ENCODE results near the gene CEP20.
"Not testable (repeated sequence)": the region's sequence is repeated elsewhere in the genome, so short reads cannot be mapped to it uniquely, and the experiment has no call there.

CEP20 gene

GRCh38 chr16:15888072-15888976, at the start of gene CEP20:
Gene CEP20, minus strand, starts transcription at chr16:15888603. Its CDS starts 18 bp downstream, at chr16:15888585.
- in situ Hi-C loops (cut with HindIII; ENCODE audit: low sequenced_read_pairs): loop anchor here (25.0 kb wide), 1 partner anchor 99 kb away; no protein-coding TSS in a partner anchor

DNA sequence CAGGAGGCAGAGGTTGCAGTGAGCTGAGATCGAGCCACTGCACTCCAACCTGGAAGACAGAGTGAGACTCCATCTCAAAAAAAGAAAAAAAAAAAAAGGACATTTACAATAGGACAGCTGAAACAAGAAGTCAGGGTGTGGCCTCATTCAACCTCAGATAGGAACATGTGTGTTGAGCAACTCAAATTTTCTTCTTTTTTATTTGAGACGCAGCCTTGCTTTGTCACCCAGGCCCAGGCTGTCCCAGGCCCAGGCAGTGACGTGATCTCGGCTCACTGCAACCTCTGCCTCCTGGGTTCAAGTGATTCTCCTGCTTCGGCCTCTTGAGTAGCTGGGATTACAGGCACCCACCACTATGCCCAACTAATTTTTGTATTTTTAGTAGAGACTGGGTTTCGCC, 48.4 kb upstream of the CEP20 start:
- in situ Hi-C loops (cut with HindIII; ENCODE audit: low sequenced_read_pairs): not testable (repeated sequence)

DNA sequence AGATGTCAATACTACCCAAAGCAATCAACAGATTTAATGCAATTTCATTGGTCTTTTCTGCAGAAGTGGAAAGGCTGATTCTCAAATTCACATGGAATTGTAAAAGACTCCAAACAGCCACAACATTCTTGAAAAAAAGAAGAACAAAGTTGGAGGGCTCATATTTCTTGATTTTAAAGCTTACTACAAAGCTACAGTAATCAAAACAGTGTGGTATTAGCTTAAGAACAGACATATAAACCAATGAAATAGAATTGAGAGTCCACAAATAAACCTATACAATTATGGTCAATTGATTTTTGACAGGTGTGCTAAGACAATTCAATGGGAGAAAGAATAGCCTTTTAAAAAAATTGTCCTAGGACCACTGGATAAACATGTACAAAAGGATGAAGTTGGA, 46.6 kb upstream of the CEP20 start:
- in situ Hi-C loops (cut with HindIII; ENCODE audit: low sequenced_read_pairs): no loop called here

DNA sequence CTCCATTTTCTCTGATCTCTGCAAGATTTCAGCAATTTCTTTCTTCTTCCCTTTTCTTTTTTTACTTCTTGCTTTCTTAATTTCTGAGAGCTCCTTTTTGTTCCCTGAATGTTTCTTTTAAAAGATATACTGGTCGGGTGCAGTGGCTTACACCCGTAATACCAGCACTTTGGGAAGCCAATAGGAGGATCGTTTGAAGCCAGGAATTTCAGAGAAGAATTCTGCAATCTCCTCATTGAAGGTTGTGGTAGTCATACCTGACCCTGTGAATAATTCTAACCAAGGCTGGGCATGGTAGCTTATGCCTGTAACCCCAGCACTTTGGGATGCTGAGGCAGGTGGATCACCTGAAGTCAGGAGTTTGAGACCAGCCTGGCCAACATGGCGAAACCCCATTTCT, 45.4 kb upstream of the CEP20 start:
- in situ Hi-C loops (cut with HindIII; ENCODE audit: low sequenced_read_pairs): no loop called here

GRCh38 chr16:15932939-15933338, 44.5 kb upstream of the CEP20 start:
- in situ Hi-C loops (cut with HindIII; ENCODE audit: low sequenced_read_pairs): no loop called here

- in situ Hi-C loops (cut with HindIII; ENCODE audit: low sequenced_read_pairs): no loop called here
Measured at GRCh38 chr16:15928261-15929104, 40.1 kb upstream of the CEP20 start.

DNA sequence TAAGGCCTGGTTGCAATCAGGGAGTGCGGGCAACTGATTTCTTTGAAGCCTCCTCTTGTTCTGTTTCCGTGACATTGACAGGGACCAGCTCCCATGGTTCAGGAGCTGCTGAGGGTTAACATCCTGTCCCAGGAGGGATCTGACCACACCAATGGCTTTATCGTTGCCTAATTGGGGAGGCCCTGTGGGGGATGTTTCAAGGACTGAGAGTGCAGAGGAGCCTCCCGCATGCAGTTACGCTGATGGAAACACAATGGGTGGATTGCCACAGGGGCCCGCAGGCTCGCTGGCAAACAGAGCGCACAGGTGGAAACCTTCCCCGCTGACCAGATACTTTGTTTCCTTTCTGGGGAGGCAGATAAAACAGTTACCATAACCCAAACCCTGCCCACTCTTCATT, 37.2 kb upstream of the CEP20 start:
- in situ Hi-C loops (cut with HindIII; ENCODE audit: low sequenced_read_pairs): no loop called here

GRCh38 chr16:15924996-15925395, 36.6 kb upstream of the CEP20 start:
- in situ Hi-C loops (cut with HindIII; ENCODE audit: low sequenced_read_pairs): no loop called here

GRCh38 chr16:15919331-15919730, 30.9 kb upstream of the CEP20 start:
- in situ Hi-C loops (cut with HindIII; ENCODE audit: low sequenced_read_pairs): no loop called here

GRCh38 chr16:15918314-15918713, 29.9 kb upstream of the CEP20 start:
- in situ Hi-C loops (cut with HindIII; ENCODE audit: low sequenced_read_pairs): not testable (repeated sequence)

GRCh38 chr16:15916323-15916722, 27.9 kb upstream of the CEP20 start:
- in situ Hi-C loops (cut with HindIII; ENCODE audit: low sequenced_read_pairs): no loop called here

DNA sequence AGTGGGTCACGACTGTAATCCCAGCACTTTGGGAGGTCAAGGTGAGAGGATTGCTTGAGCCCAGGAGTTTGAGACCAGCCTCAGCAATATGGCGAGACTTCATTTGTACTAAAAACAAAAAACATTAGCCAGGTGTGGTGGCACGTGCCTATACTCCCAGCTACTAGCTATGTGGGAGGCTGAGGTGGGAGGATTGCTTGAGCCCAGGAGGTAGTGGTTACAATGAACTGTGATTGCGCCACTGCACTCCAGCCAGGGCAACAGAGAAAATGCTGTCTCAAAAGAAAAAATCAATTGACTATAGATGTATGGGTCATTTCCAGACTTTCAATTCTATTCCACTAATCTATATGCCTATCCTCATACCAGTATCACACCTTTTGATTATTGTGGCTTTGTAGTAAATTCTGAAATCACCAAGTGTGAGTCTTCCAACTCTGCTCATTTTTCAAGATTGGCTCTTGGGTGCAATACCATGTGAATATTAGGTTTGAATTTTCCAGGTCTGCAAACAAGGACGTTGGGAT, 27.2 kb upstream of the CEP20 start:
- in situ Hi-C loops (cut with HindIII; ENCODE audit: low sequenced_read_pairs): no loop called here

DNA sequence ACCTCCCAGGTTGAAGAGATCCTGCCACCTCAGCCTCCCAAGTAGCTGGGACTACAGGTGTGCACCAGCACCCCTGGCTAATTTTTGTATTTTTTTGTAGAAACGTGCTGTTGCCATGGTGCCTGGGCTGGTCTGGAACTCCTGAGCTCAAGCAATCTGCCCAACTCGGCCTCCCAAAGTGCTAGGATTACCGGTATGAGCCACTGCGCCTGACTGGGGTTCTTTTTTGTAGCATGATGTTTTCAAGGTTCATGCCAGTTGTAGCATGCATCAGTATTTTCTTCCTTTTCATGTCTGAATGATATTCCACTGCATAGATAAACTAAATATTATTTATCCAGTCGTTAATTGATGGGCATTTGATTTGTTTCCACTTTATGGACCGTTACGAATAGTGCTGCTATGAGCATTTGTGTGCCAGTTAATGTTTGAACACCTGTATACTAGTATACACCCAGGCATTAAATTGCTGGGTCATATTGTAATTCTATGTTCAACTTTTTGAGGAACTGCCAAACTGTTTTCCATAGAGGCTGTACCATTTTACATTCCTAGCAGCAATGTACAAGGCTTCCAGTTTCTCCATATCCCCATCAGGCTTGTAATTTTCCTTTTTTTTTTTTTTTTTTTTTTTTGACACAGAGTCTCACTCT, 24.8 kb upstream of the CEP20 start:
- in situ Hi-C loops (cut with HindIII; ENCODE audit: low sequenced_read_pairs): no loop called here

DNA sequence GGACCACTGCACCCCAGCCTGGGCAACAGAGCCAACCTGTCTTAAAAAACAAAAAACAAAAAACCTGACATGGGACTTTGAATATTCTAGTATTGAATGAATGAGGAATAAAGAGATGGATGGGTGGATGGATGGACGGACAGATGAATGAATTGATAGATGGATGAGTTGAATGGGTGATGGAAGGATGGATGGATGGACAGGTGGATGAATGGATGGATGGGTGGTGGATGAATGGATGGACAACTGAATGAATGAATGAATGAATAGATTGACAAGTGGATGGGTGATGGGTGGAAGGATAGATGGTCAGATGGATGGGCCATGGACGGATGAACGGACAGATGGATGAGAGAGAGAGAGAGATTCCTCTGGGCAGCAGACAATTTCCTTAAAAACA, 22.8 kb upstream of the CEP20 start:
- in situ Hi-C loops (cut with HindIII; ENCODE audit: low sequenced_read_pairs): no loop called here

DNA sequence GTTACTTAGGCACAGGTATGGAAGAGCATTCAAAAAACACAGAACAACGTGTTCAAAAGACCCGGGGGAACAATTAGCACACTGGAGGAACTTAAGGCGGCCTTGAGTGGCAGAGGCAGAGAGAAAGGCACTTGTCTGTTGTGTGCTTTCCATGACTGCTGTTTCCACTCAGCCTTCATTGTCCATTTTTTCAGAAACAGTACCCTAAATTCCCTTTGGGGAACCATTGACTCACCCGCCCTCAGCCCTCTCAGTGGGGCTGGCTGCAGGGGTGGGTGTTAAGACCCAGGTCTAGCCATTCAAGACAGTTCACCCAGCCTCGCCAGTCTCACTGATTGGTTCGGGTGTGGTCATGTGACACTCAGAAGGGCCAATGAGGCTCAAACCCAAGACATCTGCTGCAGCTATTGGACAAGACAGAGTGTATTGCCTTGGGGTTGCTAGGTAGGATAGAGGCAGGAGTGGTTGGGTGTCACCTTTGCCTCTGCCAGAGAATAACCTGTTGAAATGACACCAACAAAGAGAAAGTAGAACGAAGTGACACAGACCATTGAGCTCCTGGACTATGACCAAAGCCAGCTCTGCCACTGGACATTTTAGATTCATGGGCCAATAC, 19.6 kb upstream of the CEP20 start:
- in situ Hi-C loops (cut with HindIII; ENCODE audit: low sequenced_read_pairs): no loop called here

DNA sequence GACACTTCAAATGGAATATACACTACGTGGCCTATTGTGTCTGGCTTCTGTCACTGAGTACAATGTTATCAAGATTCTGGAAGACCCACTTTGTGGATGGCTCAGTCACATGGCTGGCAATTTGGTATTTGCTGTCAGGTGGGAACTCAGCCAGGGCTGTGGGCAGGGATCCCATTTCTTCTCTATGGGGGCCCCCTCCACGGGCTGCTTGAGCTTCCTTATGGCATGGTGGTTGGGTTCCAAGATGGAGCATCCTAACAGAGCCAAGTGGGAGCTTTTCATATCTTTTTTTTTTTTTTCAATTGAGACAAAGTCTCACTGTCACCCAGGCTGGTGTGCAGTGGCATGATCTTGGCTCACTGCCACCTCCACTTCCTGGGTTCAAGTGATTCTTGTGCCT, 18.0 kb upstream of the CEP20 start:
- in situ Hi-C loops (cut with HindIII; ENCODE audit: low sequenced_read_pairs): no loop called here

- in situ Hi-C loops (cut with HindIII; ENCODE audit: low sequenced_read_pairs): no loop called here
Measured at GRCh38 chr16:15903960-15904359, 15.6 kb upstream of the CEP20 start.

DNA sequence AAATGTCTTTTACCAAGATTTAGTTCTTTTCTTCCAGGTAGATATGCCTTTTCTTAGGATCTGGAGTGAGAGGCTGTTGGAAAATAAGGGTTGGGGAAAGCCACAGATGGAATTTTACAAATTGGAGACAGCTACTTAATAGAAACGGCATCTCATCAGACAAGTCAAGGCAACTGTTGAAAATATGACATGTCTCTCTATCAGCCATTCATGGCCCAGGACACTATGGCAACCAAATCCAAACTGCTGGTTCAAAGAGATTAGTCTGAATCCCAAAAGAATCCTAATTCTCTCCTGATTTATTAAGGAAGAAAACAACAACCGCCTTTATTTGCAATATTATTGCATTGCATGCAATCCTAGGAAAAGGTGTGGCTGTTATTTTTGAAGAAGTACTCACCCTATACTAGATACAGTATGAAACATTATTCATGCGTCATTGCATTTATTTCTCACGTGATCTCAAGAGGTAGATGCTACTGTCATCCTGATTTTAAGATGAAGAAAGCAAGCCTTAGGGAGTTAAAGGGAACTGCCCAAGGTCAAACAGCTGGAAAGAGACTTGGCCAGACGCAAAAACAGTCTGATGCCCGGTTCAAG, 12.6 kb upstream of the CEP20 start:
- in situ Hi-C loops (cut with HindIII; ENCODE audit: low sequenced_read_pairs): no loop called here

GRCh38 chr16:15900357-15900756, 12.0 kb upstream of the CEP20 start:
- in situ Hi-C loops (cut with HindIII; ENCODE audit: low sequenced_read_pairs): no loop called here

GRCh38 chr16:15899538-15900100, 11.2 kb upstream of the CEP20 start:
- in situ Hi-C loops (cut with HindIII; ENCODE audit: low sequenced_read_pairs): loop anchor here (25.0 kb wide), 1 partner anchor 88 kb away; no protein-coding TSS in a partner anchor

Data from endothelial cell of hepatic sinusoid (primary cell).